ENCODE results near the gene FABP6.
A peak's percentile ranks its signal among the peaks of the same experiment; 100 is the strongest.
"Not testable (repeated sequence)": the region's sequence is repeated elsewhere in the genome, so short reads cannot be mapped to it uniquely, and the experiment has no call there.

FABP6 gene, protein sequence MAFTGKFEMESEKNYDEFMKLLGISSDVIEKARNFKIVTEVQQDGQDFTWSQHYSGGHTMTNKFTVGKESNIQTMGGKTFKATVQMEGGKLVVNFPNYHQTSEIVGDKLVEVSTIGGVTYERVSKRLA

DNA sequence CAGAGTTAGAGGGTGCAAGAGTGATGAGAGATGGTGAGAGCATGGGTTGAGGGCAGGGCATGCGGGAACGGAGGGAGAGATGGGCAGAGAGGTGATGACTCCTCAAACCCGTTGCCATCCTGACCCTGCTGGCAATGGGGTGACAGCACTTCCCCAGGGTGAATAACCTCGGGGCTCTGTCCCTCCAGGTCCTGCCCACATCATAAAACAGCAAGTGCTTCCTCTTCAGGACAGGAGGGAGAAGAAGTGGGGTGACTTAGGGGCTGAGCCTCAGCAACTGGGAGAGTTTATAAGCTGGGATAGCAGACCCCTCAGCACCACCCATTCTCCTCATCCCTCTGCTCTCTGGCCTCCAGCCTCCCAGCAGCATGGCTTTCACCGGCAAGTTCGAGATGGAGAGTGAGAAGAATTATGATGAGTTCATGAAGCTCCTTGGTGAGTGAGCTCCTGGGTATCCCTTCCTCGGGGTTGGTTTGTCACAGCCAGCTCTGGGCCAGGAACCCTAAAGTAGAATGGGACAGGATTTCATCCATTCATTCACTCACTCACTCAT, at the start of gene FABP6:
TSS of gene FABP6 (plus strand) at position 317 of the 553 bp plus-strand sequence. CDS start at position 369, 52 bp downstream.
- no peak for DNase-seq

DNA sequence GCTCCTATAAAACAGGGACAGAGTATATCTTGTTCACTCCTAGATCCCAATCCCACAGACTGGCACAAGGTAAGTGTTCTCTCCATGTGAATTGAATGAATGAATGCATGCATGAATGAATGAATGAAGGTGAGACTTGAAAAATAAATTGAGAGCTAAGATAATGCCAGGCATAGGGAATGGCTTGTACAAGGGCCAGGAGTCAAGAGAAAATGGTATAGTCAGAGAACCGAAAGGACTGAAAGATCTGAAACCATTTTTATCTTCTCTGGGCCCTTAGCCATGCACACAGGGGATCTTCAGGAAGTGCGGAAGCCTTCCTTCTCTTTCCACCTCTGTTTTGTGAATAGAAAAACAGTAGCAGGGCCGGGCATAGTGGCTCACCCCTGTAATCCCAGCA, 48.4 kb upstream of the FABP6 start:
- DNase-seq, result no peak

DNA sequence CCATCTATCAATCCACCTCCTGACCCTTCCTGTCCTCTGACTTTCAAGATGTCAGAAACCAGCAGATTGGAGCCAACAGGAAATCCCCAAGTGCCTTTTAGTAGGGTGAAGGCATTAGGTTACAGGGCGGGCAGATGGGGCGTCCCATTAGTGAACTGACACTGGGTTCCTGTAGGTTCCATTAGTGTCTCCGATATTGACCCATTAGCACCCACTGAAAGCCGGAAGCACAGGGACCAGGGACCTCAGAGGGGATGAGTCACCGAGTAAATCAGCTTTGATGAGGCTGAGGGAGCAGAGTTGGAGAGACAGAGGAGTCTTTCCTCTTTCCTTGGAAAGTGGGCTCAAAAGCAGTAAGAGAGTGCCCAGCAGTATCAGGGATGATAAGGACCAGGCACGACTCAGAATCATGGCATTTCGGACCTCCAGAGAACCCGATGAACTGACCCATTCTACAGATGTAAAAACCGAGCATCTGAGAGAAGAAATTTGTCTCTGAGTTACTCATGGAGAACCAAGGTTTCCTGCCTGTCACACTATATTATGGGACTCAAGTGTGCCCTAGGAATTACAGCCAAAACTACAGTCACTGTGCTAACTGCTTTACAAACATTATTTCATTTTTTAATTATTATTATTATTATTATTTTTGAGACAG, 47.2 kb upstream of the FABP6 start:
- no peak for DNase-seq

DNA sequence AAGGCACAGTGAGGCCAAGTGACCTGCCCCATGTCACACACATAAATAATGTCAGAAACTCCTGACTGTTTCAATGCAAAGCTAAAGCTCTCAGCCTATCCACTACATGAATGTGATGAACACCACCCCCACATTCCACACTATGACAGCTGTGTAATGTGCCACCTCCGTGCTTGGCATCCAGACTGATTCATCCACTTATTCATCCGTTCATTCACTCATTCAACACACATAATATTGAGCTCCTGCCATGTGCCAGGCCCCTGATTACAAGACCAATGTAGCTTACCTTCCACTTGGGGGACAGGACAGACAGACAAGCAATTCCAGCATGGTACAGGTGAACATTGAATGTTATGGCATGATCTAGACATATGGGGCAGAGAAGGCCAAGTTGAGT, 46.2 kb upstream of the FABP6 start:
- DNase-seq, result no peak

DNA sequence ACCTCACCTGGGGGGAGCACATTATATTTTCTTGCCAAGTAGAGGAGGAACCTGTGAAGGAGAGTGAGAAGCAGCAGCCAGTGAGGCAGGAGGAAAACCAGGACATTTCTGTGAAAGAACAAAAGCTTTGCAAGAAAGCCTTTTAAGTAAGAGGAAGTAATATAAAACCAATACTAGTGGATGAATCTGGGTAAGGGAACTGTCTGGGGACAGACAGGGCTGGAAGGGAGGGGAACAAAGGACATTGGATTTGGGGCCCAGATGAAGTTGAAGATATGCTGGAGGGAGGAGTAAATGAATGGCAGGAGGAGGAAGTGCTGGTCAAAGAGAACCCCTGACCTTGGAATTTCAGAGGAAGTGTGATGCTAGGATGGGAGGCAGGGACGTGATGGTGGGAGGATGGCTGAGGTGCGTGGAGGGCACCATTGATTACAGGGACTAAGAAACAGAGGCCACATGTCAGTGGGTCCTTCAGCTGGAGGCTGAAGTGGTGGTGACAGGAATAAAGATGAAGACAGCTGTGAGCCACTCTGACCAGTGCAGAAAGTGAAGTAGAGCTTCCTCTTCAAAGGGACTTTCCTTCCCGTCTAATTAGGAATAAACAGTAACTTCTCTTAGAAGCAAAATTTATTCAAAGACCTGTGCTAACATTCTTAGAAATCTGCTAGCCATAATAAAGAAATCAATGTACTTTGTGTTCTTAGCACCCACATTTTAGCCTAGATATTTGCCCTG, 43.5 kb upstream of the FABP6 start:
- no peak for DNase-seq

DNA sequence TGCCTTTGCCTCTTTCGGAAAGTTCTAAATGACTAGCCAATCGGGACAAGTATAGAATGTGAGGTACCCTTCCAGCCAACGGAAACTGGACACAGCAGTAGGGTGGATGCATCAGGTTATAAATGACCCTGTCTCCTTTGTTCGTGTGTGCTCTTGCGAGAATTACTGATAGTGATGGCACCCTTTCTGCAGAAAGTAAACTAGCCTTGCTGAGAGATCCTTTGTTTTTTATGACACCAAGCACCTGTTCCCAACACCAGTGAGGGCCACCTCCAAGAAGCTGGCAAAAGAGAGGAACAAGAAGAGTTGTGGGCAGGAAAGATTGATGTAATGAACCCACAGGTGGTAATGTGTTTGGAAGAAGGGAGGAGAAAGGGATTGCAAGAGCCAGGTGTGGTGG, 42.8 kb upstream of the FABP6 start:
- DNase-seq, result no peak

DNA sequence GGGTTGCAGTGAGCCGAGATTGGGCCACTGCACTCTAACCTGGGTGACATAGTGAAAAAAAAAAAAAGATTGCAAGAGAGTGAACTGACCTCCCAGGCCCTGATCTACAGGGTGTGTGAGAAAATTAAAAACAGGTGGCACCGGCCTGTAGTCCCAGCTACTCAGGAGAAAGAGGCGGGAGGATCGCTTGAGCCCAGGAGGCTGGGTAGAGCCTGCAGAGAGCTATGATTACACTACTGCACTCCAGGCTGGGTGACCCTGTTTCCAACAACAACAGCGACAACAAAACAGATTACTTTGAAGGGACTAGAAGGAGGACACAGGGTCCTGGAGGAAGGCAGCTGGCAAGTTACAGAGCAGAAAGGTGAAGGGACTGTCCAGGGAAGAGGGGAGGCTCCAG, 42.2 kb upstream of the FABP6 start:
- DNase-seq, result no peak

DNA sequence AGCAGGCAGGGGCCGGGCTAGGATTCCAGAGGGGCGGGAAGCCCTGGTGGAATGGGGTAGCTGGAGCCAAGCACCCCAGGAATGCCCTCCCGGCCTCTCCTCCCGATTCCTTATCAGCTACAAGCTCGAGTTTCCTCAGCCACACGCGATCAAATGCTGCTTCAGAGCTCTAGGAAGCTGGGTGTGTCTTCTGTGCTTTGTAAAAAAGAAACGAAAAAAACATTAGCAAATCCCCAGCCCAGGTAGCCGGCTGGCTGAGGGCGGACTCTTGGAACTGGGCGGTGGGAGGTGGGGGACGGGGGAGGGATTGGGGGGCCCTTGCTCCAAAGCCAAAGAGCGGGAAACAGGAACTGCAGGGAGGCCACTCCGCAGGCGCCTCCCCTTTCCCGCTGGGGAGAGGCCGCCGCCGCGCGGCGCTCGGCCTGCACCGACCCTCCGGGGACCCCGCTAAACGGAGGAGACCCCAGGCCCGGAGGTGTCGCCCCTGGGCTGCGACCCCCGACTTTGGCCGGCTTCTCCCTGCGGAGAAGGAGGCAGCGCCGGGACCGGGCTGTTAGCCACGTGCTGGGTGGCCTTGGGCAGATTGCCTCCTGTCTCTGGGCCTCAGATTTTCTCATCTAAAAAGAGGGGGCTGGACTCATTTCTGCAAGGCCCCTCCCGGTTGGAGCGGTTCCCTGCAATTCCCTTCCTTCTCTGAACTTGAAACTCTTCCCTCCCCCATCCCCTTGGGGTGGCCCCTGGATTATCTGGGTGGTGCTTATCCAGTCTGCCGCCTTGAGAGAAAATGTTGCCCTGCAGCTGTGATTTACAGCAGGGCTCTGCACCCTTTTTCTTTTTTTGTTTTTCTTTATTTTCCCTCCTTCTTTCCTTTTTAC, 40.9 kb upstream of the FABP6 start:
- DNase-seq, result no peak

DNA sequence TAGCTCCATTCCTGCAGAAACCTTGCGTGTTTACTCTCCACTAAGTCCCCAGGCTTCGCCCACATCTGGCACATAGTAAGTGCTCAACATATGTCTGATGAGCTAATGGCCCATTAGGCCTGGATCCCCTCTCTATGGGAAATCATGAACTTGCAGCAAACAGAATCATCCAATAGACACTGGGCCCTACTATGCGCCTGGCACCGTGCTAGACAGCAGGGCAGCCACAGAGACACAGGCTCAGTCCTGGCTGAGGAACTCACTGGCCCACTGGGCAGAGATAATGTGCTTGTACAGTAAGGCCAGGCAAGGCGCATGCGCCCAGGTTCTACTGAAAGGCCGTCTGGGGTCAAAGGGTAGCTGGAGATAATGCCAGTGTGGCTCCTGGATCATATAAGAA, 36.9 kb upstream of the FABP6 start:
- no peak for DNase-seq

DNA sequence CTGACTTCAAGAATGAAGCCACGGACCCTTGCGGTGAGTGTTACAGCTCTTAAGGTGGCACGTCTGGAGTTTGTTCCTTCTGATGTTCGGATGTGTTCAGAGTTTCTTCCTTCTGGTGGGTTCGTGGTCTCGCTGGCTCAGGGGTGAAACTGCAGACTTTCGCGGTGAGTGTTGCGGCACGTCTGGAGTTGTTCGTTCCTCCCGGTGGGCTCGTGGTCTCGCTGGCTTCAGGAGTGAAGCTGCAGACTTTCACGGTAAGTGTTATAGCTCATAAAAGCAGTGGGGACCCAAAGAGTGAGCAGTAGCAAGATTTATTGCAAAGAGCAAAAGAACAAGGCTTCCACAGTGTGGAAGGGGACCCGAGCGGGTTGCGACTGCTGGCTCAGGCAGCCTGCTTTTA, 36.2 kb upstream of the FABP6 start:
- DNase-seq, result not testable (repeated sequence)

DNA sequence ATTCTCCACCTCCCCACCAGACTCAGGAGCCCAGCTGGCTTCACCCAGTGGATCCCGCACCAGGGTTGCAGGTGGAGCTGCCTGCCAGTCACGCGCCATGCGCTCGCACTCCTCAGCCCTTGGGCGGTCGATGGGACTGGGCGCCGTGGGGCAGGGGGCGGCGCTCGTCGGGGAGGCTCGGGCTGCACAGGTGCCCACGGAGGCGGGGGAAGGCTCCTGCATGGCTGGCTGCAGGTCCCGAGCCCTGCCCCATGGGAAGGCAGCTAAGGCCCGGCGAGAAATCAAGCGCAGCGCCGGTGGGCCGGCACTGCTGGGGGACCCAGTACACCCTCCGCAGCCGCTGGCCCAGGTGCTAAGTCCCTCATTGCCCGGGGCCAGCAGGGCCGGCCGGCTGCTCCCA, 35.5 kb upstream of the FABP6 start:
- DNase-seq, result not testable (repeated sequence)

DNA sequence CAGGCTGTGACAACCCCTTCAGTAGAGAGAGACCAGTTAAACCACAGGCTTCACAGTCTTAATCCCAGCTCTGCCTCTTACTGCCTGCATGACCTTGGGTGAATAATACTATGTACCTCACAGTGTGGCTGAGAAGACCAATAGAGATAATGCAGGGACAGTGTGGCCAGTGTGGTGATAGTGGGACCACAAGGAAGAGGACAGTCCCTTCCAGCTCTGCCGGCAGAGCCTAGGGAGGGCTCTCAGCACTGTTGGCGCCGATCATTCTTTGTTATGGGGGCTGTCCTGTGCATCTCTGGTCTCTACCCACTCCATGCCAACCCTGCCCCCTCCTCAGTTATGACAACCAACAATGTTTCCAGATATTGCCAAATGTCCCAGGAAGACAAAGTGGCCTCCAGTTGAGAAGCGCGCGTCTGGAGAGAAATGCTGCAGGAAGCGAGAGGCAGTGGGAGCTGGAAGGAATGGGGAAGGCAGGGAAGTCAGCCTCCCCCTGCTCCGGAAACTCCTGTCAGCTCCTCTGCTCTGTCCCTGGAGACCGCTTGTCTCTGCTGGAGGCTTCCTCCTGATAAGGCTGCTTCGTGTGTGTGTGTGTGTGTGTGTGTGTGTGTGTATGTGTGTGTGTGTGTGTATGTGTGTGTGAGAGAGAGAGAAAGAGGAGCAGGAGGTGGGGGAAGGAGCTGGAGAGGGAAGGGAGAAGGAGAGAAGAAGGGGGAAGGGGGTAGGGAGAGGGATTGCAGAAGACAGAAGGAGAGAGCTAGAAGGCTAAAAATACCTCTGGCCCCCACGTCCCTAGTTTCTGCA, 31.8 kb upstream of the FABP6 start:
- no peak for DNase-seq

DNA sequence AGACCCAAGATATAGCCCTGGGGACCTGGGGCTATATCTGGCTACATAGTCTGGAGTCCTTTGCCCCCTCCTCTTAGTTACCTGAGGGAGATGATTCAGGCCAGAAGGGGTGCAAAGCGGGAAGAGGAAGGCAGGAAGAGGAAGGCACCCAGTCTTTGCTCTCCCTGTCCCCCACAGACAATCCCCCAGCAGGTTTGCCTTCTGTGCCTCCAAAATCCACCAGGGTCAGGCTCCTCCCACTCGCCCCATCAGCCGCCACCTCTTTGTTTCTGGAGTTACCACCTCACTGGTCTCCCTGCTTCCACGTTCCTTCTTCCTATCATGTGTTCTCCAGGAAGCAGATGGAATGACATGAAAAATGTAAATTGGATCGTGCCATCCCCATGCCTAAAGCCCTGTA, 31.2 kb upstream of the FABP6 start:
- DNase-seq, result no peak

DNA sequence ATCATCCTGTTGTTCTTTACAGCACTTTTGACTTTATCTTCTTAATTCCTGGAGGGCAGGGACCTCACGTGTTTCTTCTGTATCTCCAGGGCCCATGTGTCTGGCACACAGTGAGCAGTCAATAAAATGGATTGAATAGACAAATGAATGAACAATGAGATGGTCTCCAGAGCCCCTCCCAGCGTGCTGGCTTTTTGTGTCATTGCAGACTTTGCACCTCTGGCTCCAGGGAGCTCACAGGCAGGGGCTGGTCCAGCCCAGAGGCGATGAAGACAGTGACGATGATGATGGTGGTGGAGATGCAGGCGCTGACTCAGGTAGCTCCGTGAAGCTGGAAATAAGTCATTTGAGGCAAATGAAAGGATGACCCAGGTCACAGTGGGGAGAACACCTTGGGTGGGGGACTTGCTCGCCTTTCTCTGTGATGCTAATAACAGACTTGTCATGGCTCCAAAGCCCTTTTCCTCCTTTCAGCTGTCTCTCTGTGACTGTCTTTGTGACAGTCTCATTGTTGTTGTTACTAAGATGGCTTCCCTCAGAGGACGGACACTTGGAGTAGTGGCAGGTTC, 30.4 kb upstream of the FABP6 start:
- no peak for DNase-seq

DNA sequence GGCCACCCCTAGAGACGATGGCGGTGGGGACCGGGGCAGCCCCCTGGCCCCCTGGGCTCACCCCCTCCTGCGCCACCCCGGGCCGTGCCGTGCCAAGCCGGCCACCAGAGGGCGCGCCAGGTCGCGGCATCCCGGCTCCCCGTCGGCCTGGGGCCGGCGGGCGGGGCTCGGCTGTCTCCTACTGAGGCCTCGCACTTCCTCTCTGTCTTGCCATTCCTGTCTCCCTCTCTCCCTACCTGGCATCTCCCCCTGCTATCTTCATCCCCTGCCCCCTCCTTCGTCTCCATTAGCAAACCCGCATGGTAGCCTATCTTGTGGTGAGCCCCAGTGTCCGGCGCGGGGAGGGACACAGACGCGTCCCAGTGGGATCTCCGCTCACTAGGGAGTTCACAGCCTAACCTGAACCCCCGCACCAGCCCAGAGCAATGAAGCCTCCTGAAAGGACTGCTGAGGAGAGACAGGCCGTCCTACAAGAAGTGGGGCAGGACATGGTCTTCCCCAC, 29.8 kb upstream of the FABP6 start:
- peak in 1 of 2 experiments; percentile 62 for DNase-seq

DNA sequence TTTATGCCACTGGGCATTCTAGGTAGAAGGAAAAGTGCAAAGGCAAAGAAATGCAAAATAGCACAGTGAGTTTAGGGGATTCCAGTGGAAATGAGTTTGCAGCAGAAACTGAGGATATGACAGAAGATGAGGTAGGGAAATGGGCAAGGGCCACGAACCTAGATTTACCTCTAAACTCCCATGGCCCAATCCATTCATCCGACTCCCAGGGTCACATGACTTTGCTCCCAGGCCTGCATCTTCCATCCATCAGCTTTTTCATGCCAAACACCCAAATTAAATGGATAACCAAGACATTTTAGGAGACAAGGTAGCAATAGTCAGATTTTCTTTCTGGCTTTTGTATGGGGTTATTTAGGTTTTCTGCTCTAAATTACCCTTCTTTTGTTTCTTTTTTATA, 22.2 kb upstream of the FABP6 start:
- DNase-seq, result no peak

DNA sequence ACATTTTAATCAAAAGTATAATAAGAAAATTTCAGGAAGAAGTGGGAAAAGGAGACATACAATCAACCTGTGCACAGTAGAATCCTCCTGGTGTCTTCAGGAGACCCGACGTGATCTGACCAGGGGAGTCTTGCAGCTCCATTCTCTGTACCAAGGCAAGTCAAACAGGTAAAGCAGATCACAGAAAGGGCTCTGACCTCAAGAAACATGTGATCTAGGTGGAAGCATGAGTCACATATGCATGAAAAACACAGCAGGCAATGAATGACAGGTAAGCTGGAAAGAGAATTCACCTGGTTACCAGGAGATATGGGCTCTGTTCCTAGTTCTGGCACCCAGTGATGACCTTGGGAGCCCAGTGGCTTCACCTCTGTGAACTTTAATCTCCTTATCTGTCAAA, 19.4 kb upstream of the FABP6 start:
- no peak for DNase-seq

DNA sequence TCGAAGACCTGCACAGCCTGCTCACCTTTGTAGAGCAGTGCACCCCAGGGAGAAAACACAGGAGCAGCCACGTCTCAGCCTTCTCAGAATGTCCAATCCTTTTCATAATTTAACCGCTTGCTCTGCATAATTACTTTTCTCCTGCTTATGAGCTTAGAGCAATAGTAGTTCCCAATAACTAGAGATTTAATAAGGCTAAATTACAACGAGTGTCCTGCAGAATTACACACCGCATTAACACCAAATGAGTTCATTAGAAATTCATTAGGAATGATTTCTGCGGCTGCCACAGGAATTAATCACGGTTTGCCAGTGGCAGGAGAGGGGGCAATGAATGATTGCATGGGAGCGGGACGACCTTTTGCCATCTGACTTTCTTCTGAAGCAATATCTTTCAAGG, 18.7 kb upstream of the FABP6 start:
- DNase-seq, result no peak

DNA sequence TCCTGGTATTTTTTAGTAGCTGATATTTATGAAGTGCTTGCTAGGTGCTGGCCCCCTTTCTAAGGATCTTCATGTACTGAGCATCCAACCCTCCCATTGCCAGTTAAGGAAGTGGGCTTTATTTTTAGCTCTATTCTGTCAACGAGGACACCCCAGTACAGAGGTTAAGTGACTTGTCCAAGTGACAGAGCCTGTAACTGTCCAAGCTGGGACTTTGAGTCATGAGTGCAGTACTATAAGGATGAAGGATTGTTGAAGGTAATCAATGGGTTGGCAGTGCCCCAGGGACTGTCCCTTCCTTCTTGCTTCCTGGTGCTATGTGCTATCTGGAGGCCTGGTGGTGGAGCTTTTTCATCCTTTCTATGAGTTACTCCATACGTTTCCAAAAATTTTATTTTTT, 18.0 kb upstream of the FABP6 start:
- DNase-seq, result no peak

DNA sequence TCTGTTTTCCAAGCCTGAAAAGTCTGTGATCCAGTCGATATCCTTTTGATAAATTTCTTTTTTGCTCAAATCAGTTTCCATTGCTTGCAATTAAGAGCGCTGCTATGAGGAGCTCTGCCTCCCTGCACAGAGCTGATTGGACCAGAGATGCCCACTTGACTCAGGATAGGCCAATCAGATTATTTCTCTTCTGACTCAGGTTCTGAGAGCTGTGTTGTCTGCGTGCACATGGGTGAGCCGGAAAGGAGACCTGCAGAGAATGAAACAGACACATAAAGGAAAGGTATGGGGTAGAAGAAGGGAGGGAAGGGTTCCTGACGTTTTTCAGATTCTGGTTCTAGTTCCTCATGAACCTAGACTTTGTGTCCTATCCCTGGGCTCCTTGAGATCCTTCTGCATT, 15.8 kb upstream of the FABP6 start:
- DNase-seq, result peak in 1 of 2 experiments; percentile 6

DNA sequence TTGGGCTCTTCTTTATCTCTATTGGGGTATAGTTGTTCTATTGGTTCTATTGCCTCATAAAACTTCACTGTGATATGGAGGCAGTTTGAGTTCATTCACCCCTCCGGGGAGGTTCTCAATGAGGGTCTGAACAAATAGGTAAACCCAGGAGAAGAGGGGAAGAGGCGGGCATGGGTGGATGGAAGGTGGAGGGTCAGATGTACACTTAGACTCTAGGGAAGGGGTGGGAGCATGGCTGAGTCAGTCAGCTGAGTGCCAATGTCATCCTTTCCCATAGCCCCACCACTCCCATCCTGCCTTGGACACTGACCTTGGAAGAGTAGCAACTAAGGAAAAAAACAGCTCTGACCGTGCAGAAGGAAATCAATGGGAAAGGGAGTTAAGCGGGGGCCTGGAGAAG, 9.9 kb upstream of the FABP6 start:
- no peak for DNase-seq

DNA sequence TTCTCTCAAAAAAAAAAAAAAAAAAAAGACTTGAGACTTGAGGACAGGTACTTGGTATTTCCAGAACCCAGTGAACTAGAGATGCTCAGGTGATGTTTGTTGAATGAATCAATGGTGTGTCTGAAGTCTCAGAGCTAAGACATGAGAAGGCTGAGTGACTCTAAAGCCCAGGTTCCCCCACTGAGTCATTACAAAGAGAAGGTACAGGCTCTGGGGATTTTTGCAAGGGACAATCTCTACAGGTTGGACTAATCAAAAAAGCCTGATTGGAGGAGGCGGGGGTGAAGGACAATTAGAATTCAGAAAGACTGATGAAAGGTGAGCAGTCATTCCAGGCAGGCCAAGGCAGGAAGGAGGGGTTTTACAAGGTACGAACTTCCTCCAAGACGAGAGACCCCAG, 8.2 kb upstream of the FABP6 start:
- DNase-seq, result no peak

Data from NCI-H446 (cell line).